WTC11 (cell line): ENCODE results near the gene THRSP.

Experiments
- ATF1 ChIP-seq: sonication (generic); formaldehyde crosslinking; IDR thresholded peaks from 2 replicates; pipeline ENCODE4 v1.8.1; 2023; ENCODE audit warnings: mild to moderate bottlenecking, moderate library complexity, missing genetic modification reagents
- CTCF ChIP-seq: fragments of 200-600 bp; IDR thresholded peaks from 2 replicates; pipeline ENCODE4 v1.8.0; 2022; ENCODE audit warnings: antibody characterized with exemption
- HMGXB4 ChIP-seq: sonication (generic); formaldehyde crosslinking; IDR thresholded peaks from 2 replicates; pipeline ENCODE4 v1.8.1; 2023; ENCODE audit warnings: mild to moderate bottlenecking, moderate library complexity, missing genetic modification reagents
- RELA ChIP-seq: sonication (generic); formaldehyde crosslinking; IDR thresholded peaks from 2 replicates; pipeline ENCODE4 v1.8.1; 2022; ENCODE audit warnings: missing genetic modification reagents, mild to moderate bottlenecking, borderline replicate concordance
- SP1 ChIP-seq: sonication (generic); formaldehyde crosslinking; conservative IDR thresholded peaks from 2 replicates; pipeline ENCODE4 v1.8.1; 2022; ENCODE audit warnings: missing genetic modification reagents

- TF ChIP-seq HMGXB4 (no peak), ATF1 (CRISPR knock-in tag) (no peak), CTCF (no peak), SP1 (CRISPR knock-in tag) (no peak), RELA (CRISPR knock-in tag) (no peak)
These were observed 29.0 kb upstream of the THRSP start for GRCh38 chr11:78034623-78035022.
